OCI-LY7 (cell line): ENCODE results near the gene SELENOV. TPM values are rescaled to one million over a fixed set of nuclear protein-coding genes. Genes with fewer than 3 reads are reported as not detected.

ENCODE experiments used
- BruUV-seq: library from RNA; stranded (reverse); fragments of 400-500 nt; replicated peaks from 2 replicates; lab custom pipeline; 2021; lab: Mats Ljungman, UMichigan
- CTCF ChIA-PET: fragments of 300-600 bp; sonication (Branson Sonifier 250); formaldehyde crosslinking; loops from one replicate; lab custom pipeline; 2022; ENCODE audit warnings: antibody characterized with exemption; ENCODE audit not compliant: unreplicated experiment; lab: Charles Lee
- POLR2A ChIA-PET: fragments of 300-600 bp; sonication (Branson Sonifier 250); formaldehyde crosslinking; loops from one replicate; lab custom pipeline; 2022; ENCODE audit warnings: antibody characterized with exemption; lab: Charles Lee
- DNase-seq: peaks from one replicate; pipeline ENCODE4 v3.0.0-alpha.2; 2015; ENCODE audit warnings: low spot score
- H2AFZ ChIP-seq: fragments of 200-600 bp; sonication (generic), shearing (Covaris generic); 2 replicates; pipeline ENCODE4 v1.6.1; 2014; ENCODE audit warnings: mild to moderate bottlenecking, antibody characterized with exemption, low read length, moderate library complexity
- H3K27ac ChIP-seq: fragments of 200-600 bp; sonication (generic); 2 replicates; pipeline ENCODE4 v1.5.1; 2014; ENCODE audit warnings: mixed run types, low read depth, mild to moderate bottlenecking, moderate library complexity, low read length, inconsistent platforms; ENCODE audit not compliant: poor library complexity, severe bottlenecking
- H3K36me3 ChIP-seq: fragments of 200-600 bp; sonication (generic); 2 replicates; pipeline ENCODE4 v1.6.1; 2014; ENCODE audit warnings: mild to moderate bottlenecking, antibody characterized with exemption, low read length, moderate library complexity, mixed read lengths; ENCODE audit not compliant: insufficient read depth
- H3K4me1 ChIP-seq: fragments of 200-600 bp; sonication (generic); 2 replicates; pipeline ENCODE4 v1.5.1; 2014; ENCODE audit warnings: mild to moderate bottlenecking, low read length; ENCODE audit not compliant: insufficient read depth, poor library complexity, severe bottlenecking
- H3K4me2 ChIP-seq: fragments of 200-600 bp; sonication (generic); 2 replicates; pipeline ENCODE4 v1.6.1; 2014; ENCODE audit warnings: mild to moderate bottlenecking, low read length
- H3K4me3 ChIP-seq: fragments of 200-600 bp; sonication (generic); 2 replicates; pipeline ENCODE4 v1.5.1; 2014; ENCODE audit warnings: mild to moderate bottlenecking, low read depth, low read length; ENCODE audit not compliant: poor library complexity, severe bottlenecking
- H3K79me2 ChIP-seq: fragments of 200-600 bp; sonication (generic); 2 replicates; pipeline ENCODE4 v1.6.1; 2016; ENCODE audit warnings: low read depth, mild to moderate bottlenecking, low read length, moderate library complexity, mixed read lengths; ENCODE audit not compliant: insufficient read depth
- H3K9me2 ChIP-seq: fragments of 200-600 bp; sonication (generic); 2 replicates; pipeline ENCODE4 v1.6.1; 2016; ENCODE audit warnings: mild to moderate bottlenecking, low read length, mixed read lengths; ENCODE audit not compliant: insufficient read depth
- H3K9me3 ChIP-seq: fragments of 200-600 bp; sonication (generic); 2 replicates; pipeline ENCODE4 v1.6.1; 2014; ENCODE audit warnings: mild to moderate bottlenecking, mixed run types, low read length, mixed read lengths
- H4K20me1 ChIP-seq: fragments of 200-600 bp; sonication (generic); 2 replicates; pipeline ENCODE4 v1.6.1; 2014; ENCODE audit warnings: mild to moderate bottlenecking, antibody characterized with exemption, low read length, moderate library complexity, mixed read lengths; ENCODE audit not compliant: insufficient read depth
- CTCF ChIP-seq: fragments of 200-600 bp; sonication (generic); conservative IDR thresholded peaks from 2 replicates; pipeline ENCODE4 v1.5.1; 2014; ENCODE audit warnings: mild to moderate bottlenecking, antibody characterized with exemption, low read length, moderate library complexity, mixed read lengths
- EZH2phosphoT487 ChIP-seq: fragments of 200-600 bp; sonication (generic); IDR thresholded peaks from 2 replicates; pipeline ENCODE4 v1.6.1; 2018; ENCODE audit warnings: low read depth, borderline replicate concordance, mild to moderate bottlenecking, mixed run types, antibody characterized with exemption, low read length, moderate library complexity, mixed read lengths
- intact Hi-C: fragments of 100-400 bp; cut with micrococcal nuclease; formaldehyde crosslinking; loops from one replicate; pipeline ENCODE4 v1.10.0; 2022; ENCODE audit not compliant: unreplicated experiment
- total RNA-seq, 2 experiments: library from RNA; depleted of rRNA in 1 of 2; stranded (reverse); fragments of >200 nt in 1 of 2; shearing (Covaris generic) in 1 of 2; gene quantifications; 2 replicates each; pipeline ENCODE4 v1.2.3, GENCODE V29; 2014 to 2022

Gene SELENOV
- total RNA-seq, 2 experiments from 2014 or later, result not detected

GRCh38 chr19:39470724-39471339, 44.1 kb upstream of the SELENOV start:
- H4K20me1 ChIP-seq, result no peaks in the 10 kb centered on the region
- no peak overlapping the region for H3K27ac ChIP-seq
- no peak overlapping the region for H2AFZ ChIP-seq
- intact Hi-C loops, result no loop called here
- DNase-seq, result no peak
- ChIA-PET CTCF (no interaction called here), POLR2A (no interaction called here)
- BruUV-seq, result no TSS peak
- TF ChIP-seq EZH2phosphoT487 (no peak), CTCF (no peak)
- no peak overlapping the region for H3K4me2 ChIP-seq
- H3K36me3 ChIP-seq, result peaks cover 97% of the 10 kb centered on the region
- H3K9me2 ChIP-seq, result no peaks in the 10 kb centered on the region
- H3K4me3 ChIP-seq, result no peak overlapping the region
- H3K4me1 ChIP-seq, result no peaks in the 10 kb centered on the region
- H3K79me2 ChIP-seq, result no peaks in the 10 kb centered on the region
- no peaks in the 10 kb centered on the region for H3K9me3 ChIP-seq

GRCh38 chr19:39471756-39472536, 43.0 kb upstream of the SELENOV start:
- Histone ChIP-seq H3K4me1 (no peaks in the 10 kb centered on the region), H3K27ac (no peak overlapping the region), H3K9me3 (no peaks in the 10 kb centered on the region), H3K9me2 (no peaks in the 10 kb centered on the region), H4K20me1 (no peaks in the 10 kb centered on the region), H3K4me2 (no peak overlapping the region), H3K79me2 (no peaks in the 10 kb centered on the region), H3K36me3 (peaks cover 99% of the 10 kb centered on the region), H2AFZ (no peak overlapping the region), H3K4me3 (no peak overlapping the region)
- ChIA-PET CTCF (no interaction called here), POLR2A (interaction anchor here (0.6 kb wide), 1 partner anchor 18 kb away, joined by 3 read pairs; no protein-coding TSS in a partner anchor)
- intact Hi-C loops, result no loop called here
- no peak for DNase-seq
- no peak for TF ChIP-seq EZH2phosphoT487
- TF ChIP-seq CTCF, result no peak
- BruUV-seq, result no TSS peak
